ENCODE results near the gene SSR4. TPM values are rescaled to one million over a fixed set of nuclear protein-coding genes. Genes with fewer than 3 reads are reported as not detected.

The SSR4 gene
- total and polyA plus RNA-seq, 2 donors (not counting 1 experiment from before 2014, with no cell fraction given) = 141 to 144 TPM

DNA sequence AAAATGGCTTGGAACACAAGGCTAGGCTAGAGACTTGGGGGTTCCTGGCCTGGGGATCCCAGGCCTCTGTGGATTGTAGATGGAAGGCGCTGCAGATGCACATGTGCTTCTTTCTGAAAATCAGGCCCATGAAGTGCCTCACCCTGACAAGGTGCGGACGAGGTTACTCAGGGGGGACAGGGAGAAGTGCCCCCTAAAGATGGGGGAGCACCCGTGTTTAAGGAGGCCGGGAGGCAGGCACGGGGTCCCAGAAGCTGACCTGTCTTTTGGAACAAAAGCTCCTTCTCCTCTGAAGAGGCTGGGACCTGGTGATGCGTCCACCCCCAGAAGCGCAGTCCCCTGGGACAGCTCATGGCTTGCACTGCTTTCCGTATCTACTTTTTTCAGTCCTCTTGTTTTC is 33.4 kb downstream of the SSR4 start:
- no peak overlapping the region for H2AFZ ChIP-seq (ENCODE audit: low read length)
- H3K4me3 ChIP-seq (replicated peaks in 1 of 4; ENCODE audit: control extremely low read depth in 1 of 4, insufficient read depth in 1 of 4, low read depth in 3 of 4, low read length in 4 of 4) = no peak overlapping the region
- no peak for TF ChIP-seq EZH2 (IDR thresholded peaks at IDR 0.05; ENCODE audit: low read length, missing control alignments)
- TF ChIP-seq, protein P1, sequence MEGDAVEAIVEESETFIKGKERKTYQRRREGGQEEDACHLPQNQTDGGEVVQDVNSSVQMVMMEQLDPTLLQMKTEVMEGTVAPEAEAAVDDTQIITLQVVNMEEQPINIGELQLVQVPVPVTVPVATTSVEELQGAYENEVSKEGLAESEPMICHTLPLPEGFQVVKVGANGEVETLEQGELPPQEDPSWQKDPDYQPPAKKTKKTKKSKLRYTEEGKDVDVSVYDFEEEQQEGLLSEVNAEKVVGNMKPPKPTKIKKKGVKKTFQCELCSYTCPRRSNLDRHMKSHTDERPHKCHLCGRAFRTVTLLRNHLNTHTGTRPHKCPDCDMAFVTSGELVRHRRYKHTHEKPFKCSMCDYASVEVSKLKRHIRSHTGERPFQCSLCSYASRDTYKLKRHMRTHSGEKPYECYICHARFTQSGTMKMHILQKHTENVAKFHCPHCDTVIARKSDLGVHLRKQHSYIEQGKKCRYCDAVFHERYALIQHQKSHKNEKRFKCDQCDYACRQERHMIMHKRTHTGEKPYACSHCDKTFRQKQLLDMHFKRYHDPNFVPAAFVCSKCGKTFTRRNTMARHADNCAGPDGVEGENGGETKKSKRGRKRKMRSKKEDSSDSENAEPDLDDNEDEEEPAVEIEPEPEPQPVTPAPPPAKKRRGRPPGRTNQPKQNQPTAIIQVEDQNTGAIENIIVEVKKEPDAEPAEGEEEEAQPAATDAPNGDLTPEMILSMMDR (conservative IDR thresholded peaks at IDR 0.05 in 1 of 2, IDR thresholded peaks at IDR 0.05 in 1 of 2; ENCODE audit: low read depth in 1 of 2, low read length in 2 of 2) = no peak
- H3K9ac ChIP-seq (ENCODE audit: insufficient read depth, low read length) = no peak overlapping the region
- H3K4me1 ChIP-seq (ENCODE audit: control insufficient read depth, extremely low read depth, insufficient read depth, low read length) = no peaks in the 10 kb centered on the region
- DNase-seq (ENCODE audit: low read depth in 2 of 2) = no peak
- H3K4me2 ChIP-seq (ENCODE audit: extremely low read depth, insufficient read depth, low read length) = no peak overlapping the region
- H3K27me3 ChIP-seq (ENCODE audit: control insufficient read depth, insufficient read depth, low read length) = peaks cover 40% of the 10 kb centered on the region
- no peaks in the 10 kb centered on the region for H3K79me2 ChIP-seq (ENCODE audit: control insufficient read depth, insufficient read depth, low read length)
- no peak overlapping the region for H3K27ac ChIP-seq (ENCODE audit: insufficient read depth, low read length)
- no peaks in the 10 kb centered on the region for H3K36me3 ChIP-seq (ENCODE audit: control insufficient read depth, insufficient read depth, low read length)
- no peaks in the 10 kb centered on the region for H3K9me3 ChIP-seq (ENCODE audit: control insufficient read depth, insufficient read depth, low read depth, low read length)
- H4K20me1 ChIP-seq (ENCODE audit: control insufficient read depth, extremely low read depth, insufficient read depth, low read length) = no peaks in the 10 kb centered on the region

- H3K36me3 ChIP-seq (ENCODE audit: control insufficient read depth, insufficient read depth, low read length) = no peaks in the 10 kb centered on the region
- H4K20me1 ChIP-seq (ENCODE audit: control insufficient read depth, extremely low read depth, insufficient read depth, low read length) = no peaks in the 10 kb centered on the region
- TF ChIP-seq, protein P1 (conservative IDR thresholded peaks at IDR 0.05 in 1 of 2, IDR thresholded peaks at IDR 0.05 in 1 of 2; ENCODE audit: low read depth in 1 of 2, low read length in 2 of 2) = no peak
- TF ChIP-seq EZH2 (IDR thresholded peaks at IDR 0.05; ENCODE audit: low read length, missing control alignments) = no peak
- no peaks in the 10 kb centered on the region for H3K4me1 ChIP-seq (ENCODE audit: control insufficient read depth, extremely low read depth, insufficient read depth, low read length)
- H3K4me2 ChIP-seq (ENCODE audit: extremely low read depth, insufficient read depth, low read length) = no peak overlapping the region
- H2AFZ ChIP-seq (ENCODE audit: low read length) = no peak overlapping the region
- no peaks in the 10 kb centered on the region for H3K79me2 ChIP-seq (ENCODE audit: control insufficient read depth, insufficient read depth, low read length)
- H3K4me3 ChIP-seq (replicated peaks in 1 of 4; ENCODE audit: control extremely low read depth in 1 of 4, insufficient read depth in 1 of 4, low read depth in 3 of 4, low read length in 4 of 4) = no peak overlapping the region
- no peak overlapping the region for H3K27ac ChIP-seq (ENCODE audit: insufficient read depth, low read length)
- DNase-seq (ENCODE audit: low read depth in 2 of 2) = no peak
- H3K9me3 ChIP-seq (ENCODE audit: control insufficient read depth, insufficient read depth, low read depth, low read length) = no peaks in the 10 kb centered on the region
- H3K27me3 ChIP-seq (ENCODE audit: control insufficient read depth, insufficient read depth, low read length) = peaks cover 40% of the 10 kb centered on the region
- no peak overlapping the region for H3K9ac ChIP-seq (ENCODE audit: insufficient read depth, low read length)
Observed at GRCh38 chrX:153828308-153828707, 33.8 kb downstream of the SSR4 start.

DNA sequence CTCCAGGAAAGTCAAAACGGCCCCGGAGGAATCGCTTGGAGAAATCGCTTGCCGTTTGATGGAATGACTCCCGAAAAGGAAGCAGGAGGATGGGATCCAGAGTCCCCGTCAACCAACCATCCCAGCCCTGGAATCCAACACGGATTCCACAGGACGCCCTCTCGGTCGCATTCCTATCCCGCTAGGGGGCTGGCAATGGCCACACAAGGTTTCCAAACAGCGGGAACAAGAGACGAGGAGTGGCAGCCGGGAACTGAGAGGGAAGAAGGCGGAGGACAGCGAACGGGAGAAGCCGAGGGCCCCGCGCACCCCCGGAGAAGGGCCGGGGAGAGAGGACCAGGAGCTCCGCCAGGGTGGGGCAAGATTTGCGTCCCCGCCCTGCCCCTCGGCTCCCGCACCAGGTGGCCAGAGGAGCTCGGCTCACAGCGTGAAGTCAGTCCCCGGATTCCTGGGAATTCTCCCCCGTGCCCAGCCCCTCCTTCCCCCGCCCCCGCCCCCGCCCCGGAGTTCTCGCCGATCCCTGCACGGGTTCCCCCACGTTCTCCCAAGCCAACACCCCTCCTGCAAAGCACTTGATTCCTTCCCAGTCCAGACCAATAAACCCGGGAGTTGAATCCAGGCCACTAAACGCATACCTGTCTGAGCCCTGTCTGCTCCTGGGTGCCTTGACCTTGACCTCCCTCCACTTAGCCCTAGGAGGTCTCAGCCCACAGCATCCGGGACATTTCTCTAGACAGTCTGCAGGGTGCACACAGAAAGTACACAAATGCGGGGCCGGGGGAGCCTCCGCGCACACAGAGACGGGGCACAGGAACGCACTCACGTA is 34.5 kb downstream of the SSR4 start:
- no peak overlapping the region for H3K4me2 ChIP-seq (ENCODE audit: extremely low read depth, insufficient read depth, low read length)
- H3K4me1 ChIP-seq (ENCODE audit: control insufficient read depth, extremely low read depth, insufficient read depth, low read length) = no peaks in the 10 kb centered on the region
- H3K4me3 ChIP-seq (replicated peaks in 1 of 4; ENCODE audit: control extremely low read depth in 1 of 4, insufficient read depth in 1 of 4, low read depth in 3 of 4, low read length in 4 of 4) = no peak overlapping the region
- TF ChIP-seq, protein P1 (conservative IDR thresholded peaks at IDR 0.05 in 1 of 2, IDR thresholded peaks at IDR 0.05 in 1 of 2; ENCODE audit: low read depth in 1 of 2, low read length in 2 of 2) = no peak
- peak; percentile 74 for TF ChIP-seq EZH2 (IDR thresholded peaks at IDR 0.05; ENCODE audit: low read length, missing control alignments)
- no peak overlapping the region for H3K9ac ChIP-seq (ENCODE audit: insufficient read depth, low read length)
- no peaks in the 10 kb centered on the region for H3K79me2 ChIP-seq (ENCODE audit: control insufficient read depth, insufficient read depth, low read length)
- no peaks in the 10 kb centered on the region for H4K20me1 ChIP-seq (ENCODE audit: control insufficient read depth, extremely low read depth, insufficient read depth, low read length)
- no peaks in the 10 kb centered on the region for H3K9me3 ChIP-seq (ENCODE audit: control insufficient read depth, insufficient read depth, low read depth, low read length)
- no peak overlapping the region for H3K27ac ChIP-seq (ENCODE audit: insufficient read depth, low read length)
- no peaks in the 10 kb centered on the region for H3K36me3 ChIP-seq (ENCODE audit: control insufficient read depth, insufficient read depth, low read length)
- DNase-seq (ENCODE audit: low read depth in 2 of 2) = no peak
- H2AFZ ChIP-seq (ENCODE audit: low read length) = no peak overlapping the region
- H3K27me3 ChIP-seq (ENCODE audit: control insufficient read depth, insufficient read depth, low read length) = peaks cover 37% of the 10 kb centered on the region

All from fibroblast of lung (primary cell).